H9 (cell line): ENCODE results near the gene GALNT17. TPM values are rescaled to one million over a fixed set of nuclear protein-coding genes. Genes with fewer than 3 reads are reported as not detected.

Experiments used
- DNase-seq: peaks from one replicate; pipeline ENCODE4 v3.0.0-alpha.2; 2017
- H2AFZ ChIP-seq: one replicate; pipeline ENCODE4 v1.6.1; 2013; ENCODE audit warnings: mild to moderate bottlenecking, low read length, control low read depth, moderate library complexity
- H2AK5ac ChIP-seq: 2 replicates; pipeline ENCODE4 v1.6.1; 2013; ENCODE audit warnings: low read length, control low read depth, mixed read lengths; ENCODE audit not compliant: insufficient read length
- H2BK120ac ChIP-seq: one replicate; pipeline ENCODE4 v1.6.1; 2013; ENCODE audit warnings: low read depth, mild to moderate bottlenecking, low read length, control low read depth, inconsistent platforms; ENCODE audit not compliant: poor library complexity, severe bottlenecking
- H2BK12ac ChIP-seq: 2 replicates; pipeline ENCODE4 v1.6.1; 2013; ENCODE audit warnings: low read length, control low read depth, mixed read lengths, low read depth; ENCODE audit not compliant: insufficient read length
- H2BK15ac ChIP-seq: 2 replicates; pipeline ENCODE4 v1.6.1; 2013; ENCODE audit warnings: low read depth, low read length, control low read depth
- H2BK20ac ChIP-seq: one replicate; pipeline ENCODE4 v1.6.1; 2013; ENCODE audit warnings: low read depth, mild to moderate bottlenecking, low read length, control low read depth, inconsistent platforms; ENCODE audit not compliant: poor library complexity, severe bottlenecking
- H2BK5ac ChIP-seq: 2 replicates; pipeline ENCODE4 v1.6.1; 2013; ENCODE audit warnings: low read length, control low read depth, mixed read lengths; ENCODE audit not compliant: insufficient read length
- H3K14ac ChIP-seq: 2 replicates; pipeline ENCODE4 v1.6.1; 2013; ENCODE audit warnings: low read length, control low read depth; ENCODE audit not compliant: insufficient read depth
- H3K18ac ChIP-seq: 2 replicates; pipeline ENCODE4 v1.6.1; 2013; ENCODE audit warnings: low read depth, mild to moderate bottlenecking, mixed read lengths, low read length, control low read depth; ENCODE audit not compliant: insufficient read length
- H3K23ac ChIP-seq: 2 replicates; pipeline ENCODE4 v1.6.1; 2013; ENCODE audit warnings: low read length, control low read depth, mixed read lengths, low read depth; ENCODE audit not compliant: insufficient read length
- H3K23me2 ChIP-seq: 2 replicates; pipeline ENCODE4 v1.6.1; 2013; ENCODE audit warnings: low read depth, mild to moderate bottlenecking, mixed read lengths, low read length, control low read depth; ENCODE audit not compliant: insufficient read length, poor library complexity, severe bottlenecking
- H3K27ac ChIP-seq: 2 replicates; pipeline ENCODE4 v1.5.1; 2013; ENCODE audit warnings: low read length, control low read depth, mixed read lengths, low read depth; ENCODE audit not compliant: insufficient read length
- H3K27me3 ChIP-seq: 2 replicates; pipeline ENCODE4 v1.6.1; 2013; ENCODE audit warnings: low read length, control low read depth, inconsistent platforms; ENCODE audit not compliant: insufficient read depth
- H3K4ac ChIP-seq: 2 replicates; pipeline ENCODE4 v1.6.1; 2013; ENCODE audit warnings: low read depth, mild to moderate bottlenecking, control low read depth, inconsistent platforms, low read length, moderate library complexity
- H3K4me1 ChIP-seq: 2 replicates; pipeline ENCODE4 v1.6.1; 2013; ENCODE audit warnings: low read length, control low read depth, inconsistent platforms; ENCODE audit not compliant: insufficient read depth
- H3K4me2 ChIP-seq: 2 replicates; pipeline ENCODE4 v1.6.1; 2013; ENCODE audit warnings: low read length, control low read depth, mixed read lengths; ENCODE audit not compliant: insufficient read length, insufficient read depth
- H3K56ac ChIP-seq: 2 replicates; pipeline ENCODE4 v1.6.1; 2013; ENCODE audit warnings: low read depth, mild to moderate bottlenecking, mixed read lengths, low read length, control low read depth; ENCODE audit not compliant: insufficient read length
- H3K79me1 ChIP-seq: 2 replicates; pipeline ENCODE4 v1.6.1; 2013; ENCODE audit warnings: low read depth, mild to moderate bottlenecking, moderate library complexity, low read length, control low read depth, inconsistent platforms; ENCODE audit not compliant: insufficient read depth, poor library complexity, severe bottlenecking
- H3K79me2 ChIP-seq: 2 replicates; pipeline ENCODE4 v1.6.1; 2013; ENCODE audit warnings: low read length, control low read depth, inconsistent platforms; ENCODE audit not compliant: insufficient read depth
- H3K9ac ChIP-seq: 2 replicates; pipeline ENCODE4 v1.6.1; 2013; ENCODE audit warnings: low read length, control low read depth, mixed read lengths; ENCODE audit not compliant: insufficient read length; ENCODE audit errors: extremely low read depth
- H3K9me3 ChIP-seq: one replicate; pipeline ENCODE4 v1.6.1; 2013; ENCODE audit warnings: low read depth, low read length, inconsistent platforms; ENCODE audit not compliant: control insufficient read depth
- H3T11ph ChIP-seq: one replicate; pipeline ENCODE4 v1.6.1; 2013; ENCODE audit warnings: mild to moderate bottlenecking, low read length, control low read depth, inconsistent platforms
- H4K20me1 ChIP-seq: one replicate; pipeline ENCODE4 v1.6.1; 2013; ENCODE audit not compliant: control insufficient read depth, insufficient read length, insufficient read depth
- H4K5ac ChIP-seq: 2 replicates; pipeline ENCODE4 v1.6.1; 2013; ENCODE audit warnings: low read depth, mild to moderate bottlenecking, mixed read lengths, low read length, control low read depth; ENCODE audit not compliant: insufficient read length
- H4K8ac ChIP-seq: replicated peaks from 2 replicates; pipeline ENCODE4 v1.6.1; 2013; ENCODE audit warnings: low read length, control low read depth, mixed read lengths, low read depth; ENCODE audit not compliant: insufficient read length
- H4K91ac ChIP-seq: 2 replicates; pipeline ENCODE4 v1.6.1; 2013; ENCODE audit warnings: low read depth, mild to moderate bottlenecking, moderate library complexity, mixed read lengths, low read length, control low read depth; ENCODE audit not compliant: insufficient read length
- H3K27ac Mint-ChIP-seq, 3 experiments: 2 replicates in 2 of 3; 3 replicates in 1 of 3; pipeline ENCODE4 v1.8.0; 2020 to 2021; ENCODE audit warnings: mixed read lengths in 3 of 3, mild to moderate bottlenecking in 1 of 3, moderate library complexity in 1 of 3
- H3K27me3 Mint-ChIP-seq: 2 replicates; pipeline ENCODE4 v1.8.0; 2021; ENCODE audit warnings: low read depth, mild to moderate bottlenecking, moderate library complexity, mixed read lengths
- H3K36me3 Mint-ChIP-seq, 3 experiments: 2 replicates in 2 of 3; 3 replicates in 1 of 3; pipeline ENCODE4 v1.8.0; 2020 to 2021; ENCODE audit warnings: low read depth in 3 of 3, mixed read lengths in 3 of 3; ENCODE audit not compliant: insufficient read depth in 1 of 3
- H3K4me1 Mint-ChIP-seq, 2 experiments: 2 replicates each; pipeline ENCODE4 v1.8.0; 2020; ENCODE audit warnings: mixed read lengths in 2 of 2
- H3K4me3 Mint-ChIP-seq, 2 experiments: 2 replicates in 1 of 2; 3 replicates in 1 of 2; pipeline ENCODE4 v1.8.0; 2020 to 2021; ENCODE audit warnings: mild to moderate bottlenecking in 2 of 2, mixed read lengths in 2 of 2, moderate library complexity in 1 of 2
- H3K9me3 Mint-ChIP-seq, 2 experiments: 2 replicates in 1 of 2; 3 replicates in 1 of 2; pipeline ENCODE4 v1.8.0; 2020; ENCODE audit warnings: mild to moderate bottlenecking in 2 of 2, mixed read lengths in 2 of 2, moderate library complexity in 1 of 2
- CTCF ChIP-seq: fragments of 200-600 bp; sonication (generic); conservative IDR thresholded peaks from 3 replicates; pipeline ENCODE4 v1.8.0; 2021; ENCODE audit warnings: antibody characterized with exemption, mild to moderate bottlenecking
- WGBS: extraction: QIAGEN DNeasy Blood & Tissue Kit; methylation state at CpG from one replicate; pipeline ENCODE4 v1.1.7; 2013; ENCODE audit warnings: missing lambda C conversion rate, low lambda C conversion rate, mixed read lengths; ENCODE audit not compliant: insufficient read length; ENCODE audit errors: extremely low coverage; 5-methylcytosine and 5-hydroxymethylcytosine counted together
- total RNA-seq: library from RNA; stranded (reverse); gene quantifications from 2 replicates; pipeline ENCODE4 v1.2.1, GENCODE V29; 2021

GALNT17 gene
- total RNA-seq, 1 experiment from 2014 or later: 43.2 TPM

DNA sequence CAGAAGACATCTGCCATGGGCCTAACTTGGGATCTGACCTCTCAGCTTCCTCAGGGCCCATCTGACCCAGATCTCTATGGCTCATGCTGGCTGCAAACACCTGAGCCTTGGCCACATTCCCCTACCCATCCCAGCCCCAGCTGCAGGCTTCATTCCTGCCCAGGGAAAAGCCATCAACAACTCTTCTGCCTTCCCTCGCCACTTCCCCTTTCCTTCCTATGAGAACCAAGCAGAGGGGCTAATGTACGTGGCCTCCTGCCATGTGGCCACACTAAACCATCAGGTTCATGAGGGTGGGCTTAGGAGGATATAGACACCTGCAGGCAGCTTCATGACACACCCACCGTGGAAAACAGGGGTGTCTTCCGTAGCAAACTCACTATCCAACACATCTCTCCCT lies 312.2 kb downstream of the GALNT17 start:
- Histone ChIP-seq H2BK120ac (no peak overlapping the region), H3K9me3 (no peaks in the 10 kb centered on the region), H3K27ac (no peak overlapping the region), H3K27me3 (no peaks in the 10 kb centered on the region), H4K8ac (no peak overlapping the region), H3K23me2 (peaks cover 4% of the 10 kb centered on the region), H3K4me2 (no peak overlapping the region), H2BK20ac (no peak overlapping the region), H3K9ac (no peak overlapping the region), H2AK5ac (no peak overlapping the region), H3K14ac (peak overlapping the region; percentile 12; the same call in 1 of the 2 replicates), H4K91ac (no peak overlapping the region), H2BK15ac (no peak overlapping the region), H4K20me1 (no peaks in the 10 kb centered on the region), H3T11ph (no peak overlapping the region), H3K23ac (no peak overlapping the region), H3K79me2 (no peaks in the 10 kb centered on the region), H3K79me1 (no peaks in the 10 kb centered on the region), H3K4me1 (peaks cover 10% of the 10 kb centered on the region; the same call in 1 of the 2 replicates), H3K56ac (no peak overlapping the region), H2BK5ac (no peak overlapping the region), H4K5ac (no peak overlapping the region), H3K4ac (no peak overlapping the region), H3K18ac (peak overlapping the region; percentile 63), H2BK12ac (no peak overlapping the region), H2AFZ (no peak overlapping the region)
- no CpG with 5 or more reads among the region's 4 CpGs for WGBS
- no peak overlapping the region; a peak in 1 of 5 replicates for H3K4me3 Mint-ChIP-seq
- H3K27ac Mint-ChIP-seq: peak overlapping the region; percentile 16 to 57 (median 44); a peak in 4 of 7 replicates
- peaks cover 2 to 3% of the 10 kb centered on the region in 2 experiments; a peak in 3 of 5 replicates for H3K9me3 Mint-ChIP-seq
- peaks cover 20 to 27% (median 27%) of the 10 kb centered on the region in 3 experiments; a peak in 6 of 7 replicates for H3K36me3 Mint-ChIP-seq
- no peak for DNase-seq
- TF ChIP-seq CTCF: no peak
- peaks cover 39 to 48% of the 10 kb centered on the region in 2 experiments for H3K4me1 Mint-ChIP-seq
- H3K27me3 Mint-ChIP-seq: no peaks in the 10 kb centered on the region
